ENCODE measurements around the gene PRKN. TPM values are rescaled to one million over a fixed set of nuclear protein-coding genes. Genes with fewer than 3 reads are reported as not detected.

The PRKN gene
- total RNA-seq, 1 experiment from 2014 or later = not detected

DNA sequence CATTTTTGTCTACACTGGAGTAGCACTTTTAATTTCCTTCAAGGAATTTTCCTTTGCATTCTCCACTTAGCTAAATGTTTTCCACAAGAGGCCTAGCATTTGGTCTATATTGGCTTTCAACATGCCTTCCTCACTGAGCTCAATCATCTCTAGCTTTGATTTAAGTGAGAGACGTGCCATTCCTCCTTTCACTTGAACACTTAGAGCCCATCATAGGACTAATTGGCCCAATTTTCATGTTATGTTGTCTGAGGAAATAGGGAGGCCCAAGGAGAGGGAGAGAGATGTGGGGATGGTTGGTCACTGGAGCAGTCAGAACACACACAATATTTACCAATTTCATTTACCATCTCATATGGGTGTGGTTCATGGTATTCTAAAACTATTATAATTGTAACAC is 645.0 kb downstream of the PRKN start:
- H3K27ac ChIP-seq = no peak overlapping the region
- TF ChIP-seq, protein P1, sequence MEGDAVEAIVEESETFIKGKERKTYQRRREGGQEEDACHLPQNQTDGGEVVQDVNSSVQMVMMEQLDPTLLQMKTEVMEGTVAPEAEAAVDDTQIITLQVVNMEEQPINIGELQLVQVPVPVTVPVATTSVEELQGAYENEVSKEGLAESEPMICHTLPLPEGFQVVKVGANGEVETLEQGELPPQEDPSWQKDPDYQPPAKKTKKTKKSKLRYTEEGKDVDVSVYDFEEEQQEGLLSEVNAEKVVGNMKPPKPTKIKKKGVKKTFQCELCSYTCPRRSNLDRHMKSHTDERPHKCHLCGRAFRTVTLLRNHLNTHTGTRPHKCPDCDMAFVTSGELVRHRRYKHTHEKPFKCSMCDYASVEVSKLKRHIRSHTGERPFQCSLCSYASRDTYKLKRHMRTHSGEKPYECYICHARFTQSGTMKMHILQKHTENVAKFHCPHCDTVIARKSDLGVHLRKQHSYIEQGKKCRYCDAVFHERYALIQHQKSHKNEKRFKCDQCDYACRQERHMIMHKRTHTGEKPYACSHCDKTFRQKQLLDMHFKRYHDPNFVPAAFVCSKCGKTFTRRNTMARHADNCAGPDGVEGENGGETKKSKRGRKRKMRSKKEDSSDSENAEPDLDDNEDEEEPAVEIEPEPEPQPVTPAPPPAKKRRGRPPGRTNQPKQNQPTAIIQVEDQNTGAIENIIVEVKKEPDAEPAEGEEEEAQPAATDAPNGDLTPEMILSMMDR (conservative IDR thresholded peaks at IDR 0.05) = no peak
- no peak for TF ChIP-seq EZH2 (IDR thresholded peaks at IDR 0.05; ENCODE audit: low read depth)
- DNase-seq = no peak
- H3K4me2 ChIP-seq = no peak overlapping the region
- POLR2A ChIA-PET (ENCODE audit: unreplicated experiment) = no interaction called here
- CTCF ChIA-PET = no interaction called here
- H4K20me1 ChIP-seq (ENCODE audit: insufficient read depth) = no peaks in the 10 kb centered on the region
- H3K27me3 ChIP-seq (ENCODE audit: insufficient read depth, low read depth) = no peaks in the 10 kb centered on the region
- no peak overlapping the region for H2AFZ ChIP-seq
- H3K4me3 ChIP-seq = no peak overlapping the region
- no peaks in the 10 kb centered on the region for H3K36me3 ChIP-seq (ENCODE audit: low read depth)
- H3K79me2 ChIP-seq (ENCODE audit: low read depth) = no peaks in the 10 kb centered on the region
- H3F3A ChIP-seq (ENCODE audit: insufficient read depth, low read depth) = no peaks in the 10 kb centered on the region
- no peaks in the 10 kb centered on the region for H3K4me1 ChIP-seq (replicated peaks; ENCODE audit: insufficient read depth)
- no peaks in the 10 kb centered on the region for H3K9me3 ChIP-seq (ENCODE audit: insufficient read depth, low read depth)
- no TSS peak for BruUV-seq (replicated peaks)
- no peaks in the 10 kb centered on the region for H3K9me2 ChIP-seq (ENCODE audit: insufficient read depth)
- intact Hi-C loops (cut with micrococcal nuclease; ENCODE audit: unreplicated experiment) = no loop called here

DNA sequence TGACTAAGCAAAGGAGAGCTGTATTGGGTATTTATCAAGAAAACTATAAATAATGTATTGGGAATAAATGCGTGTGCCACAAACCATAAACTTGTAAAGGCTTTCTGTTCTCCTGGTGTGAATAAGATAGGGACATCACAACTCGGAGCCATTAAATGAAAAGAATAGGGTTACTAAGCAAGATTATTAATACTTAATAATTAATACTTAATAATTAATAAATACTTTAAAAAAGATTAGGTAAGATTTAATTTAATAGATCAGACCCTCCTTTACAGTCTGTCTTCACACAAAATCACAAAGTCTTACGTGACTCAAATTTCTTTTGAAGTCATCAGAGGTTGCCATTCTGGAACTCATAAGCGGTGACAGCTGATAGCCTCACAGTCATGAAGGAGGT is 648.9 kb downstream of the PRKN start:
- BruUV-seq (replicated peaks) = no TSS peak
- ChIA-PET POLR2A (ENCODE audit: unreplicated experiment) (no interaction called here), CTCF (no interaction called here)
- intact Hi-C loops (cut with micrococcal nuclease; ENCODE audit: unreplicated experiment) = no loop called here
- Histone ChIP-seq H3K9me3 (ENCODE audit: insufficient read depth, low read depth) (no peaks in the 10 kb centered on the region), H3K4me3 (no peak overlapping the region), H3K36me3 (ENCODE audit: low read depth) (no peaks in the 10 kb centered on the region), H3K27ac (no peak overlapping the region), H3K4me2 (no peak overlapping the region), H3K4me1 (replicated peaks; ENCODE audit: insufficient read depth) (no peaks in the 10 kb centered on the region), H2AFZ (no peak overlapping the region), H3F3A (ENCODE audit: insufficient read depth, low read depth) (no peaks in the 10 kb centered on the region), H3K27me3 (ENCODE audit: insufficient read depth, low read depth) (no peaks in the 10 kb centered on the region), H3K9me2 (ENCODE audit: insufficient read depth) (no peaks in the 10 kb centered on the region), H3K79me2 (ENCODE audit: low read depth) (no peaks in the 10 kb centered on the region), H4K20me1 (ENCODE audit: insufficient read depth) (no peaks in the 10 kb centered on the region)
- no peak for DNase-seq
- TF ChIP-seq EZH2 (IDR thresholded peaks at IDR 0.05; ENCODE audit: low read depth) = no peak
- TF ChIP-seq, protein P1 (conservative IDR thresholded peaks at IDR 0.05) = no peak

DNA sequence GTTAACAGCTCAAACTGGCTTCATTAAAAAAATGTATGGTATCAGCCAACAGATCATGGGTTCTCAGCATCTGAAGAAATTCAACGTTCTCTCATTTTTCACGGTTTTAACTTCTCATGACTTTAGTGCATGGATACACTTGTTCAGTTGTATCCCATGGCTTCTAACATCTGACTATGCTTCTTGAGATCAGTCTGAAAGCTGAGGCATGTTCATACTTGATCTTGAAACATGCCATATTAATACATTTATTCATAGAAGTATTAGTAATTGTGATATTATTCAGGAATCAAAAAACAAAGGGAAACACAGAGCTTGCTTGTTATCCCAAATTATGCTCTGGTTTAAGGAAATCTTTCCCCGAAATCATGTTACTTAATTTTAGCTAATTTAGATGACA is 649.4 kb downstream of the PRKN start:
- Histone ChIP-seq H3K4me1 (replicated peaks; ENCODE audit: insufficient read depth) (no peaks in the 10 kb centered on the region), H4K20me1 (ENCODE audit: insufficient read depth) (no peaks in the 10 kb centered on the region), H3K27me3 (ENCODE audit: insufficient read depth, low read depth) (no peaks in the 10 kb centered on the region), H2AFZ (no peak overlapping the region), H3K79me2 (ENCODE audit: low read depth) (no peaks in the 10 kb centered on the region), H3K4me3 (no peak overlapping the region), H3K9me2 (ENCODE audit: insufficient read depth) (no peaks in the 10 kb centered on the region), H3K36me3 (ENCODE audit: low read depth) (no peaks in the 10 kb centered on the region), H3K9me3 (ENCODE audit: insufficient read depth, low read depth) (no peaks in the 10 kb centered on the region), H3K27ac (no peak overlapping the region), H3F3A (ENCODE audit: insufficient read depth, low read depth) (no peaks in the 10 kb centered on the region), H3K4me2 (no peak overlapping the region)
- intact Hi-C loops (cut with micrococcal nuclease; ENCODE audit: unreplicated experiment) = no loop called here
- no TSS peak for BruUV-seq (replicated peaks)
- ChIA-PET POLR2A (ENCODE audit: unreplicated experiment) (no interaction called here), CTCF (no interaction called here)
- TF ChIP-seq EZH2 (IDR thresholded peaks at IDR 0.05; ENCODE audit: low read depth) = no peak
- TF ChIP-seq, protein P1 (conservative IDR thresholded peaks at IDR 0.05) = no peak
- no peak for DNase-seq
